Nephron (organoid): Measurements from ENCODE around the gene GPC5.

Experiments
- H3K27ac Mint-ChIP-seq, 3 experiments: 2 replicates each; pipeline ENCODE4 v1.8.0; 2020; ENCODE audit warnings: mixed read lengths in 3 of 3, mild to moderate bottlenecking in 2 of 3, moderate library complexity in 1 of 3
- H3K27me3 Mint-ChIP-seq: 2 replicates; pipeline ENCODE4 v1.8.0; 2021; ENCODE audit warnings: low read depth, mild to moderate bottlenecking, moderate library complexity, mixed read lengths
- H3K36me3 Mint-ChIP-seq: 2 replicates; pipeline ENCODE4 v1.8.0; 2020; ENCODE audit warnings: low read depth, mixed read lengths
- H3K4me1 Mint-ChIP-seq: 2 replicates; pipeline ENCODE4 v1.8.0; 2020; ENCODE audit warnings: mixed read lengths
- H3K4me3 Mint-ChIP-seq, 3 experiments: 2 replicates each; pipeline ENCODE4 v1.8.0; 2020; ENCODE audit warnings: mild to moderate bottlenecking in 3 of 3, mixed read lengths in 3 of 3, moderate library complexity in 2 of 3
- H3K9me3 Mint-ChIP-seq: 2 replicates; pipeline ENCODE4 v1.8.0; 2020; ENCODE audit warnings: mixed read lengths
- TF ChIP-seq, protein P1 (sequence below), 3 experiments: fragments of 200-600 bp; sonication (generic); IDR thresholded peaks; one replicate each; pipeline ENCODE4 v1.5.0; 2021; ENCODE audit warnings: antibody characterized with exemption in 3 of 3; ENCODE audit not compliant: unreplicated experiment in 3 of 3

GPC5 gene

DNA sequence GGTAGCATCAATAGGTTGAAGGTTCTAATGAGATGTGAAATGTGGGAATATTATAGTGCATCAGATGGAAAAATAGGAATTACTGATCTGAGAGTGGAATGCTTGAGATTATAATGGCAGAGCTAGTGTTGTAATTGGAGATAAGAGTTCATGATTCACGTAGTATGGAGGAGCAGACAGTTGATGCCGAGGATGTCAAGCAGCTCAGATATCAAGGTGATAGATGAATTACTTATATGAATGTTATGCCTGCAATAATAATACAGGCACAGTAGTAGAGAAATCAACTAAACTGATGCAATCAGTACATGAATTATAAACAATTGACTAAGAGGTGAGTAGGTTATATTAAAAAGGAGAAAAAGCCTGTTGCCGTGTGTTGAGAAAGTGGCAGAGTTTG is 1035.0 kb downstream of the GPC5 start:
- Mint-ChIP-seq H3K9me3 (no peaks in the 10 kb centered on the region), H3K27me3 (no peaks in the 10 kb centered on the region), H3K4me1 (no peaks in the 10 kb centered on the region), H3K36me3 (no peaks in the 10 kb centered on the region), H3K27ac (no peak overlapping the region), H3K4me3 (no peak overlapping the region)
- TF ChIP-seq, protein P1, sequence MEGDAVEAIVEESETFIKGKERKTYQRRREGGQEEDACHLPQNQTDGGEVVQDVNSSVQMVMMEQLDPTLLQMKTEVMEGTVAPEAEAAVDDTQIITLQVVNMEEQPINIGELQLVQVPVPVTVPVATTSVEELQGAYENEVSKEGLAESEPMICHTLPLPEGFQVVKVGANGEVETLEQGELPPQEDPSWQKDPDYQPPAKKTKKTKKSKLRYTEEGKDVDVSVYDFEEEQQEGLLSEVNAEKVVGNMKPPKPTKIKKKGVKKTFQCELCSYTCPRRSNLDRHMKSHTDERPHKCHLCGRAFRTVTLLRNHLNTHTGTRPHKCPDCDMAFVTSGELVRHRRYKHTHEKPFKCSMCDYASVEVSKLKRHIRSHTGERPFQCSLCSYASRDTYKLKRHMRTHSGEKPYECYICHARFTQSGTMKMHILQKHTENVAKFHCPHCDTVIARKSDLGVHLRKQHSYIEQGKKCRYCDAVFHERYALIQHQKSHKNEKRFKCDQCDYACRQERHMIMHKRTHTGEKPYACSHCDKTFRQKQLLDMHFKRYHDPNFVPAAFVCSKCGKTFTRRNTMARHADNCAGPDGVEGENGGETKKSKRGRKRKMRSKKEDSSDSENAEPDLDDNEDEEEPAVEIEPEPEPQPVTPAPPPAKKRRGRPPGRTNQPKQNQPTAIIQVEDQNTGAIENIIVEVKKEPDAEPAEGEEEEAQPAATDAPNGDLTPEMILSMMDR (IDR thresholded peaks at IDR 0.05; ENCODE audit: unreplicated experiment in 3 of 3): no peak

DNA sequence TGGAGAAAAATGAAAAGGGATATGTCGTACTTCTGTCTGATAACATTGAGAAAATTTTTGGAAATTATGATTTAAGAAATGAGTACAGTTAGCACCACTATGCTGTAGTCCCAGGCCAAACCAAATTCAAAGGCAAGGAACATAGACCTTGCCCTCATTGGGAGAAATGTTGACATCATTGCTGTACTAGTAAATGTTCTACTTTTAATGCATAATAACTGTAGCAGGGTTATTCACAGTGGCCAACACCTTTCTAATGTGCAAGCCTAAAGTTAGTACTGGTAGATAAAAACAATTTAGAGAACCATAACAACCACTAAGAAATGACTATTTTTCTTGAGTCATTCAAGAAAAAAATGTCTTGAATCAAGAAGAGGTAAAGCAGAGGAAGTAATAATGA is 1035.5 kb downstream of the GPC5 start:
- H3K36me3 Mint-ChIP-seq: no peaks in the 10 kb centered on the region
- TF ChIP-seq, protein P1 (IDR thresholded peaks at IDR 0.05; ENCODE audit: unreplicated experiment in 3 of 3): no peak
- no peaks in the 10 kb centered on the region for H3K4me1 Mint-ChIP-seq
- no peak overlapping the region for H3K4me3 Mint-ChIP-seq
- no peak overlapping the region for H3K27ac Mint-ChIP-seq
- no peaks in the 10 kb centered on the region for H3K9me3 Mint-ChIP-seq
- H3K27me3 Mint-ChIP-seq: no peaks in the 10 kb centered on the region

DNA sequence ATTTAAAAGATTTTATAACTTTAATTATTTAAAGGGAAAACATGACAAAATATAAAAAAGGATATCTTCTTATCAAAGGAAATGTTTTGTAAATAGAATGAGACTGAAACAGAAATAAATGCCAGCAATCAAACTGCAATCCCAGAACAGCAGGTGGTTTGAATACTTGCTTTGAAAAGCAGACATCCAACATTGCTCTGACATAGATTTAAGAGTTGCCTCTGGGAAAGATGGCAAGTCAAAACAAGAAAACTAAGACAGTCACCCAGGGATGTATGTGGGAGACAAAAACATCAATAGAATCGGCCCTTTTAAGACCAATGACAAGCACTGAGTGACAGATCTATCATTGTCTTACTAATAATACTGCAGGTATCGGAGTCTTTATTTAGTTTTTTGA is 1038.5 kb downstream of the GPC5 start:
- Mint-ChIP-seq H3K36me3 (no peaks in the 10 kb centered on the region), H3K4me1 (no peaks in the 10 kb centered on the region), H3K4me3 (no peak overlapping the region), H3K27me3 (no peaks in the 10 kb centered on the region), H3K9me3 (no peaks in the 10 kb centered on the region), H3K27ac (no peak overlapping the region)
- TF ChIP-seq, protein P1 (IDR thresholded peaks at IDR 0.05; ENCODE audit: unreplicated experiment in 3 of 3): no peak

DNA sequence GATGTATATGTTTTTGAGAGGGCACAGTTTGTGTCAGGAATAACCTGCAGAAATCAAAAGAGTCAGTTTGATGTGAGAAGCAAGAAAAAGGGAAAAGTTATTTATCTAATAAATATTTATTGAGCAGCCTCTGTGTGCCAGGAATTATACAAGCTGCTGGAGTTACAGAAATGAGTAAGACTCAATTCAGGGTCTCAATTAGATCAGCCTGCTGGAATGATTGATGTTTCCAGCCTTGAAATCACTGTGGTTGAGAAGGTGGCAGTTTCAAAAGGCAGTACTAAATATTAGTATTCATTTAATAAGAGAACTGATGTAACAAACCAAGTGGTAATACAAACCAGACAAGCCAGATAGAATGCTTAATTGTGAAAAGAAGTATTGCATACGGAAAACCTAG is 1045.8 kb downstream of the GPC5 start:
- Mint-ChIP-seq H3K4me3 (no peak overlapping the region), H3K27me3 (no peaks in the 10 kb centered on the region), H3K9me3 (no peaks in the 10 kb centered on the region), H3K36me3 (no peaks in the 10 kb centered on the region), H3K27ac (no peak overlapping the region), H3K4me1 (no peaks in the 10 kb centered on the region)
- TF ChIP-seq, protein P1 (IDR thresholded peaks at IDR 0.05; ENCODE audit: unreplicated experiment in 3 of 3): no peak

DNA sequence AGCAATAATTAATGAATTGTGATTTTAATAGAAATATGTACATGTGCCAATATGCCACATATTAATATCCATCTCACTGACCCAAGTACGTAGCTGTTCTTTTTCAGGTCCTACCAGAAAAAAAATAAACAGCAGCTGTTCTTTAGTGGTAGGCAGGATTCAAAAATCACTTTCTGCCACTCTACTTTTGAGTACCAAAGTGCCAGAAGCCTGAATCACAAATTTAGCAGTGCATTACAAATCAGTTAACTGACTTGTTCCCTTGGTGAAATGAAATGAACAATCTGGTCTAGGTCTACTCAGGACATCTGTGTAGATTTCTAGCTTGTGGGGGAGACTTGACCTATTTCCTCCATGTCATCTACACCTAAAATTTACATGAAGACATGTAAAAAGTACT is 1052.6 kb downstream of the GPC5 start:
- H3K4me3 Mint-ChIP-seq: no peak overlapping the region
- H3K36me3 Mint-ChIP-seq: no peaks in the 10 kb centered on the region
- no peak overlapping the region for H3K27ac Mint-ChIP-seq
- no peaks in the 10 kb centered on the region for H3K9me3 Mint-ChIP-seq
- TF ChIP-seq, protein P1 (IDR thresholded peaks at IDR 0.05; ENCODE audit: unreplicated experiment in 3 of 3): no peak
- no peaks in the 10 kb centered on the region for H3K27me3 Mint-ChIP-seq
- no peaks in the 10 kb centered on the region for H3K4me1 Mint-ChIP-seq

DNA sequence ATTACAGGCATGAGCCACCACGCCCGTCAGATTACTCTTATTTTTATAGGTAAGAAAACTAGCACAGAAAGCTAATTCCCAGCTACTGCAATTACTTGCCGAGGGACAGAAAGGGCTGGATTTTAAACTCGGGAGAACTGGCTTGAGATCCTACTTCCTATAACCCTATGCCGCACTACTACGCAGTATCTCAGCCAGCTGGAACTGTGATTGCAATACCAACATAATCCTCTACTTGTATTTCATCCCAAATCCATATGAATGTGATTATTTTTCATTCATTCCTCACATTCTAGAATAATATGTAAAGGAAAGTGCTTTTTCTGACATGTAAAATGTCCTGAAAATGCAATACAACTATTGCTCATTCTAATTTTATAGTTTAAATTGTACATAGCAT is 1054.4 kb downstream of the GPC5 start:
- Mint-ChIP-seq H3K9me3 (no peaks in the 10 kb centered on the region), H3K36me3 (no peaks in the 10 kb centered on the region), H3K27me3 (no peaks in the 10 kb centered on the region), H3K4me1 (no peaks in the 10 kb centered on the region), H3K4me3 (no peak overlapping the region), H3K27ac (no peak overlapping the region)
- TF ChIP-seq, protein P1 (IDR thresholded peaks at IDR 0.05; ENCODE audit: unreplicated experiment in 3 of 3): no peak
